ENCODE measurements around the gene GPR101.

DNA sequence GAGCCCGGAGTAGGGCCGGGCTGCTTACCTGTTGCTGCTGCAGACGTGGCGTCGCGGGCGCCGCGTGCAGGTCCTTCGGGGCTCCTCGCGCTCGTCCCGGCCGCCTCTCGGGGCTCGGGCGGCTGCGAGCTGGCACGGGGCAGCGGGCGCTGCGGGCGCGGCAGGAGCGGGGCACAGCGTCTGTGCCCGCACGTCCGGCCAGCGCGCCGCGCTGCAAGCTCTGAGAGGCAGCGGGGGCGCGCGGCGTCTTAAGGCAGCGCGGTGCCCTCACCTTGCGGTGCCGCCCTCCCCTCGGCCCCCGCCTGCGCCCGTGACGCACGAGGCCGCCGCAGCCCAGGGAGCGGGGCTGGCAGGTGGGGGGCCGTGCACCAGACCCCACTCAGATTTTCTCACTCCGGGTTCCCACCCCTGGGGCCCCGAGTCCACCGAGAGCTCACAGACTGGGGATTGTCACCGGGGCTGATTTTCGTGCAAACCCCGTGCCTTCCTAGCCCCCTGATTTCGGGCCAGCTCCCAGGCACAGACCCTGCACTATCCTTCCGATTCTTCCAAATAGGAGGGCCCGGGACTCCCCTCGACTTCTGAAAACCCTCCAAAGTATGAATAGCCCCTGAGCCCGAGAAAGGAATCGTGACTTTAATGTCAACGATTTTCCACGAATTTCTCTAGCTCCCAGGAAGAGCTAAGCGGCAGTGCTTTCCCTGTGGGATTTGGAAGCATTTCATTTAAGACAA is at the start of gene GPR101:
- no peak for TF ChIP-seq ZNF274 (IDR thresholded peaks at IDR 0.05; ENCODE audit: low read depth, low read length)
- no peak for TF ChIP-seq YY1 (IDR thresholded peaks at IDR 0.05; ENCODE audit: insufficient read depth, insufficient read length)
- peak; percentile 75 for TF ChIP-seq SUZ12 (IDR thresholded peaks at IDR 0.05; ENCODE audit: extremely low read depth, insufficient read depth, insufficient read length)
